Endothelial cell of umbilical vein (primary cell): Measurements from ENCODE around the gene RASGRF1. TPM values are rescaled to one million over a fixed set of nuclear protein-coding genes. Genes with fewer than 3 reads are reported as not detected.

Experiments used
- BruUV-seq: library from RNA; stranded (reverse); fragments of 400-500 nt; replicated peaks from 2 replicates; lab custom pipeline; 2021; lab: Mats Ljungman, UMichigan
- CTCF ChIA-PET: fragments of 300-600, 350-600 bp; sonication (Branson Sonifier 250); formaldehyde crosslinking; loops from one replicate; lab custom pipeline; 2021; ENCODE audit warnings: antibody characterized with exemption, inconsistent platforms; lab: Charles Lee
- POLR2A ChIA-PET: fragments of 300-600, 350-600 bp; sonication (Branson Sonifier 250); formaldehyde crosslinking; loops from one replicate; lab custom pipeline; 2021; ENCODE audit warnings: antibody characterized with exemption, inconsistent platforms; lab: Charles Lee
- DNase-seq: peaks from one replicate; pipeline ENCODE4 v3.0.0-alpha.2; 2011; ENCODE audit warnings: low read depth, low spot score
- FAIRE-seq: peaks from 2 replicates; lab custom pipeline; 2011; peaks lifted over from hg19 to GRCh38; lab: Jason Lieb, UNC
- H2AFZ ChIP-seq: 2 replicates; pipeline ENCODE4 v1.6.0; 2012; ENCODE audit warnings: low read depth, low read length, control low read depth, inconsistent platforms
- H3K27ac ChIP-seq: 2 replicates; pipeline ENCODE4 v1.5.1; 2011; ENCODE audit warnings: low read depth, mild to moderate bottlenecking, control low read depth, low read length, moderate library complexity; ENCODE audit not compliant: insufficient read depth
- H3K27me3 ChIP-seq, 2 experiments: 2 replicates each; pipeline versions ENCODE4 v1.6.0 to v1.6.1; 2011; ENCODE audit warnings: low read length in 2 of 2, mixed read lengths in 1 of 2; ENCODE audit not compliant: control insufficient read depth in 2 of 2, insufficient read depth in 2 of 2
- H3K36me3 ChIP-seq, 2 experiments: 2 replicates in 1 of 2; 3 replicates in 1 of 2; pipeline ENCODE4 v1.5.1; 2011; ENCODE audit warnings: low read length in 2 of 2, mild to moderate bottlenecking in 1 of 2, moderate library complexity in 1 of 2; ENCODE audit not compliant: control insufficient read depth in 2 of 2, insufficient read depth in 2 of 2; ENCODE audit errors: extremely low read depth in 1 of 2
- H3K4me1 ChIP-seq: 3 replicates; pipeline ENCODE4 v1.5.1; 2011; ENCODE audit warnings: mild to moderate bottlenecking, low read length; ENCODE audit not compliant: control insufficient read depth, insufficient read depth; ENCODE audit errors: extremely low read depth
- H3K4me2 ChIP-seq: 2 replicates; pipeline ENCODE4 v1.6.1; 2011; ENCODE audit warnings: low read length, control low read depth, mixed read lengths; ENCODE audit not compliant: insufficient read depth
- H3K4me3 ChIP-seq, 3 experiments: fragments of 200-600 bp in 1 of 3; sonication (generic), shearing (Covaris generic) in 1 of 3; replicated peaks in 1 of 3; 2 replicates each; pipeline ENCODE4 v1.5.1; 2011 to 2016; ENCODE audit warnings: control low read depth in 3 of 3, low read length in 3 of 3, mild to moderate bottlenecking in 2 of 3, inconsistent platforms in 1 of 3, low read depth in 1 of 3, moderate library complexity in 1 of 3; ENCODE audit not compliant: insufficient read depth in 1 of 3
- H3K79me2 ChIP-seq: 2 replicates; pipeline ENCODE4 v1.6.0; 2012; ENCODE audit warnings: low read length, inconsistent platforms; ENCODE audit not compliant: control insufficient read depth, insufficient read depth
- H3K9ac ChIP-seq: replicated peaks from 2 replicates; pipeline ENCODE3; 2011; ENCODE audit warnings: low read length, control low read depth; ENCODE audit not compliant: insufficient read depth; ENCODE audit errors: extremely low read depth
- H3K9me1 ChIP-seq: replicated peaks from 3 replicates; pipeline ENCODE4 v1.6.0; 2011; ENCODE audit warnings: mild to moderate bottlenecking, low read length; ENCODE audit not compliant: control insufficient read depth, insufficient read depth; ENCODE audit errors: extremely low read depth
- H3K9me3 ChIP-seq: replicated peaks from 2 replicates; pipeline ENCODE4 v1.5.1; 2012; ENCODE audit warnings: low read length, inconsistent platforms; ENCODE audit not compliant: control insufficient read depth, insufficient read depth
- H4K20me1 ChIP-seq: replicated peaks from 2 replicates; pipeline ENCODE3; 2011; ENCODE audit warnings: mild to moderate bottlenecking, low read length; ENCODE audit not compliant: control insufficient read depth, insufficient read depth; ENCODE audit errors: extremely low read depth
- EZH2 ChIP-seq: IDR thresholded peaks from 2 replicates; pipeline ENCODE4 v1.6.1; 2012; ENCODE audit warnings: borderline replicate concordance, low read depth, mild to moderate bottlenecking, moderate library complexity, low read length, inconsistent platforms; ENCODE audit not compliant: severe bottlenecking
- FOS ChIP-seq: IDR thresholded peaks from 2 replicates; pipeline ENCODE4 v1.6.1; 2011; ENCODE audit warnings: mild to moderate bottlenecking, low read length, moderate library complexity, borderline replicate concordance; ENCODE audit not compliant: insufficient read depth
- GATA2 ChIP-seq: IDR thresholded peaks from 2 replicates; pipeline ENCODE4 v1.7.0; 2011; ENCODE audit warnings: low read depth, mild to moderate bottlenecking, moderate library complexity, mixed read lengths, low read length; ENCODE audit not compliant: insufficient read length, insufficient read depth
- JUN ChIP-seq: IDR thresholded peaks from 2 replicates; pipeline ENCODE4 v1.6.1; 2011; ENCODE audit warnings: borderline replicate concordance, low read depth; ENCODE audit not compliant: insufficient read length, insufficient read depth
- MYC ChIP-seq: IDR thresholded peaks from one replicate; pipeline ENCODE4 v1.6.1; 2011; ENCODE audit warnings: mild to moderate bottlenecking, low read depth, low read length
- POLR2A ChIP-seq: IDR thresholded peaks from 2 replicates; pipeline ENCODE4 v1.6.1; 2012; ENCODE audit warnings: low read depth, mild to moderate bottlenecking, control low read depth, low read length
- POLR2AphosphoS5 ChIP-seq: IDR thresholded peaks from 2 replicates; pipeline ENCODE4 v1.6.1; 2012; ENCODE audit warnings: low read depth, mild to moderate bottlenecking, control low read depth, low read length, moderate library complexity; ENCODE audit not compliant: insufficient read depth
- dilution Hi-C: fragments of 300-500 bp; cut with MboI; formaldehyde crosslinking; loops from one replicate; pipeline ENCODE4 v1.15.0; 2019; ENCODE audit warnings: low sequenced_read_pairs; ENCODE audit not compliant: extremely low pct_ligation_motif_present
- intact Hi-C: fragments of 100-400 bp; cut with micrococcal nuclease; formaldehyde crosslinking; loops from one replicate; pipeline ENCODE4 v1.10.0; 2022
- polyA plus RNA-seq, 4 experiments: library from polyadenylated mRNA; depleted of rRNA in 3 of 4; stranded (reverse) in 3 of 4; unstranded in 1 of 4; fragments of >200 nt; gene quantifications; 2 replicates each; pipeline versions ENCODE4 v1.2.1 to v1.2.3, GENCODE V29; 2011 to 2012; ENCODE audit warnings: missing spikeins in 1 of 4
- total RNA-seq: library from RNA; stranded (reverse); gene quantifications from 2 replicates; pipeline ENCODE4 v1.2.3, GENCODE V29; 2021
- TF ChIP-seq, protein P1 (sequence below), 2 donors: IDR thresholded peaks; 1 replicate in 1 of 2; 2 replicates in 1 of 2; pipeline ENCODE4 v1.5.1; 2011; ENCODE audit warnings: low read length in 2 of 2, mild to moderate bottlenecking in 2 of 2, moderate library complexity in 2 of 2, control low read depth in 1 of 2, inconsistent platforms in 1 of 2, low read depth in 1 of 2; ENCODE audit not compliant: insufficient read depth in 1 of 2; ENCODE audit errors: extremely low read depth in 1 of 2
- TF ChIP-seq, protein P2 (sequence below): IDR thresholded peaks from 2 replicates; pipeline ENCODE4 v1.6.1; 2011; ENCODE audit not compliant: insufficient read depth, insufficient read length

The RASGRF1 gene
- total and polyA plus RNA-seq, 2 donors (not counting 3 experiments of a cell fraction or from before 2014, with no cell fraction given), result 0.04 TPM; not detected in 1

DNA sequence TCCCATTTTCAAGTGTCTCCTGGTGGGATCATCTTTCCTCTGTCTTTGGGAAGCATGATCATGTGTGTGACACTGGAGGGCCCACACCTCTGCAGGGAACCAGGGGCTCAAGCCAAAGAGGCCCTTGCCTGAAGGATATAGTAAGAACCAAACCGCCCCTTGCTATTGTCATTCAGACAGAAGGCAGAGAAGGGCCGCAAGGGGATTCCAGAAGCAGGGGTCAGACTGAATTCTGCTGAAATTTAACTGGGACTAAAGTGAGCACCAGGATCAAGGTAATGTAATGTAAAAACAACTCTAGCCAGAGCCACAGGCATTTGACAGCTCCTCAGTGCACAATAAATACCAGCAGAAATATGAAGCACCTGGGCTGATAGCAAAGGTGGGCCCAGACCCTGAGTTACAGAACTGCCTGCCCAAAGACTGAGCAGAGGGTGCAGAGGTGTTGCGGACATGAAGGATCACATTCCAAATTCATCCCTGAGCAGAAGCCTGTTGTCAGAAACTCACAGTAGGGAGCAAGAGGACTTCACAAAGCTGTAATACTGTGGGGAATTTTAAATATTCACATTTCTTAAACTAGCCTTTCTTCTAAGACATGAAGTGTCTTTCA is 46.0 kb upstream of the RASGRF1 start:
- no peak overlapping the region for H3K27ac ChIP-seq
- CTCF ChIA-PET, result interaction anchor here (1.9 kb wide), 1 partner anchor 48 kb away, joined by 7 read pairs; no protein-coding TSS in a partner anchor
- no peak for TF ChIP-seq EZH2
- TF ChIP-seq, protein P1, sequence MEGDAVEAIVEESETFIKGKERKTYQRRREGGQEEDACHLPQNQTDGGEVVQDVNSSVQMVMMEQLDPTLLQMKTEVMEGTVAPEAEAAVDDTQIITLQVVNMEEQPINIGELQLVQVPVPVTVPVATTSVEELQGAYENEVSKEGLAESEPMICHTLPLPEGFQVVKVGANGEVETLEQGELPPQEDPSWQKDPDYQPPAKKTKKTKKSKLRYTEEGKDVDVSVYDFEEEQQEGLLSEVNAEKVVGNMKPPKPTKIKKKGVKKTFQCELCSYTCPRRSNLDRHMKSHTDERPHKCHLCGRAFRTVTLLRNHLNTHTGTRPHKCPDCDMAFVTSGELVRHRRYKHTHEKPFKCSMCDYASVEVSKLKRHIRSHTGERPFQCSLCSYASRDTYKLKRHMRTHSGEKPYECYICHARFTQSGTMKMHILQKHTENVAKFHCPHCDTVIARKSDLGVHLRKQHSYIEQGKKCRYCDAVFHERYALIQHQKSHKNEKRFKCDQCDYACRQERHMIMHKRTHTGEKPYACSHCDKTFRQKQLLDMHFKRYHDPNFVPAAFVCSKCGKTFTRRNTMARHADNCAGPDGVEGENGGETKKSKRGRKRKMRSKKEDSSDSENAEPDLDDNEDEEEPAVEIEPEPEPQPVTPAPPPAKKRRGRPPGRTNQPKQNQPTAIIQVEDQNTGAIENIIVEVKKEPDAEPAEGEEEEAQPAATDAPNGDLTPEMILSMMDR (IDR thresholded peaks at IDR 0.05; ENCODE audit: extremely low read depth in 1 of 2, insufficient read depth in 1 of 2, low read depth in 1 of 2, low read length in 2 of 2), result no peak
- no peak for TF ChIP-seq MYC
- TF ChIP-seq, protein P2, sequence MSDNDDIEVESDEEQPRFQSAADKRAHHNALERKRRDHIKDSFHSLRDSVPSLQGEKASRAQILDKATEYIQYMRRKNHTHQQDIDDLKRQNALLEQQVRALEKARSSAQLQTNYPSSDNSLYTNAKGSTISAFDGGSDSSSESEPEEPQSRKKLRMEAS, result no peak
- no peak for TF ChIP-seq POLR2A
- no peak for TF ChIP-seq FOS
- TF ChIP-seq GATA2, result no peak
- TF ChIP-seq JUN, result no peak
- TF ChIP-seq POLR2AphosphoS5, result no peak
- dilution Hi-C loops, result no loop called here
- H4K20me1 ChIP-seq, result no peaks in the 10 kb centered on the region
- H3K79me2 ChIP-seq, result no peaks in the 10 kb centered on the region
- no peak for FAIRE-seq
- H3K4me3 ChIP-seq, result no peak overlapping the region
- intact Hi-C loops, result no loop called here
- no peaks in the 10 kb centered on the region for H3K27me3 ChIP-seq
- no peaks in the 10 kb centered on the region for H3K9me3 ChIP-seq
- POLR2A ChIA-PET, result no interaction called here
- no peak overlapping the region for H2AFZ ChIP-seq
- H3K9ac ChIP-seq, result no peak overlapping the region
- DNase-seq, result no peak
- H3K4me2 ChIP-seq, result no peak overlapping the region
- H3K36me3 ChIP-seq, result no peaks in the 10 kb centered on the region
- H3K4me1 ChIP-seq, result no peaks in the 10 kb centered on the region
- H3K9me1 ChIP-seq, result no peaks in the 10 kb centered on the region
- BruUV-seq, result no TSS peak
